Ishikawa (cell line): ENCODE measurements around the gene SPARCL1.

ENCODE experiments used
- CEBPB ChIP-seq: IDR thresholded peaks from 2 replicates; pipeline ENCODE4 v1.6.1; 2012
- CREB1 ChIP-seq: IDR thresholded peaks from 2 replicates; pipeline ENCODE4 v1.6.1; 2012; ENCODE audit warnings: low read depth
- EGR1 ChIP-seq: IDR thresholded peaks from 2 replicates; pipeline ENCODE4 v1.6.1; 2012
- EP300 ChIP-seq: IDR thresholded peaks from 2 replicates; pipeline ENCODE4 v1.6.1; 2012; ENCODE audit warnings: borderline replicate concordance
- FOXM1 ChIP-seq: IDR thresholded peaks from 2 replicates; pipeline ENCODE4 v1.6.1; 2012; ENCODE audit warnings: low read depth, borderline replicate concordance
- NFIC ChIP-seq: IDR thresholded peaks from 2 replicates; pipeline ENCODE4 v1.6.1; 2012
- RAD21 ChIP-seq: IDR thresholded peaks from 2 replicates; pipeline ENCODE4 v1.6.1; 2012; ENCODE audit warnings: low read depth
- TAF1 ChIP-seq: IDR thresholded peaks from 2 replicates; pipeline ENCODE4 v1.6.1; 2012; ENCODE audit warnings: low read depth, mild to moderate bottlenecking
- TCF12 ChIP-seq: IDR thresholded peaks from 2 replicates; pipeline ENCODE4 v1.6.1; 2012; ENCODE audit warnings: low read depth
- TEAD4 ChIP-seq: IDR thresholded peaks from 2 replicates; pipeline ENCODE4 v1.6.1; 2012
- USF1 ChIP-seq: IDR thresholded peaks from 2 replicates; pipeline ENCODE4 v1.6.1; 2012
- YY1 ChIP-seq: IDR thresholded peaks from 2 replicates; pipeline ENCODE4 v1.6.1; 2012; ENCODE audit warnings: low read depth
- ZBTB7A ChIP-seq: IDR thresholded peaks from 2 replicates; pipeline ENCODE4 v1.6.1; 2012; ENCODE audit warnings: low read depth
- TF ChIP-seq, protein P1 (sequence below): IDR thresholded peaks from 2 replicates; pipeline ENCODE4 v1.6.1; 2012
- TF ChIP-seq, protein P2 (sequence below): IDR thresholded peaks from 2 replicates; pipeline ENCODE4 v1.6.1; 2012; ENCODE audit warnings: low read depth, mild to moderate bottlenecking

Gene SPARCL1

DNA sequence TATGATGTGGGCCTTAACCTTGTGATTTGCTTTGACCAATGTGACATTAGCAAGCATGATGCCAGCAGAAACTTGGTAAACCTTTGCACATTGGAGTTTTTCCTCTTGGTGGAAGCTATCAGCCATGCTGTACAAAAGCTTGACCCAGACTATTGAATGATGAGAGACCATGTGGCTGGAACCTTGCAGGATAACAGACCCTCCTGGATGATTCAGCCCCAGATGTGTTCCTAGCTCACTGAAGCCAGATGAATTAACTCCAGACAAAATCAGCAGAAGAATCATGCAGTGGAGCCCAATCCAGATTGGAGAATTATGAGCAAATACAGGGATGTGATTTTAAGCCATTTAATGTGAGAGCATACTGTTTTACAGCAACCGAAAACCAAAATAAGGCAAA is 16.8 kb downstream of the SPARCL1 start:
- TF ChIP-seq TAF1 (no peak), TCF12 (no peak), CEBPB (no peak), RAD21 (no peak), USF1 (no peak), FOXM1 (no peak)
- TF ChIP-seq, protein P1, sequence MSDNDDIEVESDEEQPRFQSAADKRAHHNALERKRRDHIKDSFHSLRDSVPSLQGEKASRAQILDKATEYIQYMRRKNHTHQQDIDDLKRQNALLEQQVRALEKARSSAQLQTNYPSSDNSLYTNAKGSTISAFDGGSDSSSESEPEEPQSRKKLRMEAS, result no peak
- TF ChIP-seq, protein P2, sequence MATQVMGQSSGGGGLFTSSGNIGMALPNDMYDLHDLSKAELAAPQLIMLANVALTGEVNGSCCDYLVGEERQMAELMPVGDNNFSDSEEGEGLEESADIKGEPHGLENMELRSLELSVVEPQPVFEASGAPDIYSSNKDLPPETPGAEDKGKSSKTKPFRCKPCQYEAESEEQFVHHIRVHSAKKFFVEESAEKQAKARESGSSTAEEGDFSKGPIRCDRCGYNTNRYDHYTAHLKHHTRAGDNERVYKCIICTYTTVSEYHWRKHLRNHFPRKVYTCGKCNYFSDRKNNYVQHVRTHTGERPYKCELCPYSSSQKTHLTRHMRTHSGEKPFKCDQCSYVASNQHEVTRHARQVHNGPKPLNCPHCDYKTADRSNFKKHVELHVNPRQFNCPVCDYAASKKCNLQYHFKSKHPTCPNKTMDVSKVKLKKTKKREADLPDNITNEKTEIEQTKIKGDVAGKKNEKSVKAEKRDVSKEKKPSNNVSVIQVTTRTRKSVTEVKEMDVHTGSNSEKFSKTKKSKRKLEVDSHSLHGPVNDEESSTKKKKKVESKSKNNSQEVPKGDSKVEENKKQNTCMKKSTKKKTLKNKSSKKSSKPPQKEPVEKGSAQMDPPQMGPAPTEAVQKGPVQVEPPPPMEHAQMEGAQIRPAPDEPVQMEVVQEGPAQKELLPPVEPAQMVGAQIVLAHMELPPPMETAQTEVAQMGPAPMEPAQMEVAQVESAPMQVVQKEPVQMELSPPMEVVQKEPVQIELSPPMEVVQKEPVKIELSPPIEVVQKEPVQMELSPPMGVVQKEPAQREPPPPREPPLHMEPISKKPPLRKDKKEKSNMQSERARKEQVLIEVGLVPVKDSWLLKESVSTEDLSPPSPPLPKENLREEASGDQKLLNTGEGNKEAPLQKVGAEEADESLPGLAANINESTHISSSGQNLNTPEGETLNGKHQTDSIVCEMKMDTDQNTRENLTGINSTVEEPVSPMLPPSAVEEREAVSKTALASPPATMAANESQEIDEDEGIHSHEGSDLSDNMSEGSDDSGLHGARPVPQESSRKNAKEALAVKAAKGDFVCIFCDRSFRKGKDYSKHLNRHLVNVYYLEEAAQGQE, result no peak

GRCh38 chr4:87511500-87511899 is 17.7 kb downstream of the SPARCL1 start:
- TF ChIP-seq TEAD4 (no peak), ZBTB7A (no peak), TAF1 (no peak), NFIC (no peak), RAD21 (no peak), YY1 (no peak), EGR1 (no peak), TCF12 (no peak)
- TF ChIP-seq, protein P2, result no peak
- TF ChIP-seq, protein P1, result no peak

- no peak for TF ChIP-seq EP300
- no peak for TF ChIP-seq CREB1
- TF ChIP-seq, protein P1, result no peak
- TF ChIP-seq RAD21, result no peak
- no peak for TF ChIP-seq TEAD4
- TF ChIP-seq, protein P2, result no peak
- no peak for TF ChIP-seq YY1
- no peak for TF ChIP-seq NFIC
- no peak for TF ChIP-seq CEBPB
- no peak for TF ChIP-seq TCF12
- TF ChIP-seq EGR1, result no peak
- no peak for TF ChIP-seq USF1
Measured at GRCh38 chr4:87510747-87511146, 18.4 kb downstream of the SPARCL1 start.

GRCh38 chr4:87506974-87507701 is 22.0 kb downstream of the SPARCL1 start:
- TF ChIP-seq FOXM1, result no peak
- TF ChIP-seq ZBTB7A, result no peak
- TF ChIP-seq USF1, result no peak
- TF ChIP-seq, protein P2, result no peak
- TF ChIP-seq TEAD4, result no peak
- no peak for TF ChIP-seq TAF1
- TF ChIP-seq NFIC, result no peak
- TF ChIP-seq EP300, result no peak
- no peak for TF ChIP-seq YY1
- no peak for TF ChIP-seq CEBPB
- TF ChIP-seq, protein P1, result no peak
- TF ChIP-seq CREB1, result no peak
- TF ChIP-seq TCF12, result no peak
- TF ChIP-seq RAD21, result no peak
